A375 (cell line): ENCODE measurements around the gene KLF12. TPM values are rescaled to one million over a fixed set of nuclear protein-coding genes. Genes with fewer than 3 reads are reported as not detected.

Experiments
- total RNA-seq: library from RNA; depleted of rRNA; stranded (reverse); fragments of >200 nt; shearing (Covaris generic); gene quantifications from 2 replicates; pipeline ENCODE4 v1.2.3, GENCODE V29; 2014; rRNA removed

The KLF12 gene
- 5.3 and 5.7 TPM in 2 replicates for total RNA-seq

DNA sequence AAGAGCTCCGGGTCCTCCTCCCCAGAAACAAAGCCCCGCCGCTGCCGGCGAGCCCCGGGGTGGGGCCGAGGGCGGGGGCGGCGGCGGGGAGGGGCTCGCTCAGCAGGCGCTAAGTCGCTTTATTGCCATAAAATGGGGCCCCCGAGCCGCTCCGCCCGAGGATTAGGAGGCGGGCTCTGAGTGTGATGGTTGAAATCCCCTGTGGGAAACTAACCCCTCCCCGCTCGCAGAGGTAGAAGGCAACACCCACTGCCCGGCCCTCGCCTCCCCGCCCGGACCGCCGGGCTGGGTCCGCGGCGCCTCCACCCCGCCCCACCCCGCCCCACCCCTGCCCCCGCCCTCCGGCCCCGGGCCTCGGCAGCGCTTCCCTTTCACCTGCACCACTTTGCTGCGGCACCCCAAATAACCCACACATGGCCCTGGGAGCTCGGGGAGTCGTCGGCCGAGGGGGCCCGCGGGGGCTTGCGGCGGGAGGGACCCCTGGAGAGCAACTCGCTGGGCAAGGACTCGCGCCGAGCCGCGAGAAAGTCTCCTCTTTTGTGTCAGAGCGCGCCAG lies at the start of gene KLF12:
KLF12 (minus strand) TSS at position 184 of the 556 bp plus-strand sequence.

